Fibroblast of skin of right quadriceps (primary cell): ENCODE measurements around the gene ENPP6.
A peak's percentile ranks its signal among the peaks of the same experiment; 100 is the strongest.

Experiments
- DNase-seq: peaks from one replicate; pipeline ENCODE4 v3.0.0-alpha.2; 2013

Gene ENPP6

DNA sequence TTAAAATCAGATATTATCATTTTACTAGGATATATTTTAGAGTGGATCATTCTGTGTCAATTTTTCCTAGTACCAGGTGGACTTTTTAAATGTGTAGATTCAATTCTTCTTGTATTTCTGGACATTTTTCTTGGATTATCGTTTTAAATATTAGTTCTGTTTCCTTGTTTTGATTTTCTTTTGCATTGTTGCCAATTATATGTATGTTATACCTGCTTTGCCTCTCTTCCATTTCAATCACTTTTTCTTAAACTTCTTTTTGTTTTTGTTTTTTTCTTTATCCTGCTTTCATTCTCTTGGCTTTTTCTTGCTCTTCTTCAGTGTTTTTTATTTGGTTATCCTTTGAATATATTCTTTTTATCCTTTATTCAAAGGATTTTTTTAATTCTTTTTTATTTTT is 171.5 kb downstream of the ENPP6 start:
- DNase-seq = no peak

GRCh38 chr4:184041156-184041555 is 176.5 kb downstream of the ENPP6 start:
- no peak for DNase-seq

GRCh38 chr4:184039963-184040383 is 177.7 kb downstream of the ENPP6 start:
- DNase-seq = peak; percentile 11
